ENCODE data around the gene TGFBR2.

Gene TGFBR2

DNA sequence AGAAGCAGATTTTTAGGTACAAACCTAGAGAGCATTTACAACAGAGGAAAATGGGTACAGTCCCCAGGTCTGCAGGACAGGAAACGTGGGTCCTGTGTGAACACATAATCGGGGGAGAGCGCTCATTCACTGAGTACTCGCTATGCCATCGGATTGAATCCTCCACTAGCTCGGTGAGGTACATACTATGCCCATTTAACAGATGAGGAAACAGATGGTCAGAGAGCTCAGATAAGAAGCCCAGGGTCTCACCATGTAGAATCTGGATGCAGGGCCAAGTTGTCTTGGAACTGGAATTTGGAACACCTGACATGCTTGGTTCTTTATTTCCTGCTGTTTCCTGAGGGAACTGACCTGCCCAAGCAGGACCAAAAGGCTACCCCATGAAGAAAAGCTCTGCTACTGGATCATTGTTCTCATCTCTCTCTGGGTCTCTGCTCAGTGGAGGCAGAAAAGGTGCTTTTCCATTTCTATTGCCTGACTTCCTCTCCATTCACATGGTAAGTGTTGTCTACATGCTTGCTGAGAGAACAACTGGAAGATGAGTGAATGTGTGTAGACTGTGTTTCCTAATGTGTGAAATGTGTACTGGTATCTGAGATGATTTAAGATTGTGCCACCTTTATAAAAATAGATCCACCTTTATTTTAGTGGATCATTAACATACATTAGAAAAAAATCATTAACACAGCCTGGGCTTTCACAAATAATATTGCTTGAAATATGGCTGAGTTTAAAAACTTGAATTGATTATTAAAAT is 89.1 kb downstream of the TGFBR2 start:
- DNase-seq (ENCODE audit: low read depth) = no peak
- H3K4me3 ChIP-seq (ENCODE audit: low read depth, low read length) = no peak overlapping the region
- TF ChIP-seq, protein P1, sequence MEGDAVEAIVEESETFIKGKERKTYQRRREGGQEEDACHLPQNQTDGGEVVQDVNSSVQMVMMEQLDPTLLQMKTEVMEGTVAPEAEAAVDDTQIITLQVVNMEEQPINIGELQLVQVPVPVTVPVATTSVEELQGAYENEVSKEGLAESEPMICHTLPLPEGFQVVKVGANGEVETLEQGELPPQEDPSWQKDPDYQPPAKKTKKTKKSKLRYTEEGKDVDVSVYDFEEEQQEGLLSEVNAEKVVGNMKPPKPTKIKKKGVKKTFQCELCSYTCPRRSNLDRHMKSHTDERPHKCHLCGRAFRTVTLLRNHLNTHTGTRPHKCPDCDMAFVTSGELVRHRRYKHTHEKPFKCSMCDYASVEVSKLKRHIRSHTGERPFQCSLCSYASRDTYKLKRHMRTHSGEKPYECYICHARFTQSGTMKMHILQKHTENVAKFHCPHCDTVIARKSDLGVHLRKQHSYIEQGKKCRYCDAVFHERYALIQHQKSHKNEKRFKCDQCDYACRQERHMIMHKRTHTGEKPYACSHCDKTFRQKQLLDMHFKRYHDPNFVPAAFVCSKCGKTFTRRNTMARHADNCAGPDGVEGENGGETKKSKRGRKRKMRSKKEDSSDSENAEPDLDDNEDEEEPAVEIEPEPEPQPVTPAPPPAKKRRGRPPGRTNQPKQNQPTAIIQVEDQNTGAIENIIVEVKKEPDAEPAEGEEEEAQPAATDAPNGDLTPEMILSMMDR (IDR thresholded peaks at IDR 0.05; ENCODE audit: insufficient read depth, low read depth, low read length, missing control alignments) = no peak

DNA sequence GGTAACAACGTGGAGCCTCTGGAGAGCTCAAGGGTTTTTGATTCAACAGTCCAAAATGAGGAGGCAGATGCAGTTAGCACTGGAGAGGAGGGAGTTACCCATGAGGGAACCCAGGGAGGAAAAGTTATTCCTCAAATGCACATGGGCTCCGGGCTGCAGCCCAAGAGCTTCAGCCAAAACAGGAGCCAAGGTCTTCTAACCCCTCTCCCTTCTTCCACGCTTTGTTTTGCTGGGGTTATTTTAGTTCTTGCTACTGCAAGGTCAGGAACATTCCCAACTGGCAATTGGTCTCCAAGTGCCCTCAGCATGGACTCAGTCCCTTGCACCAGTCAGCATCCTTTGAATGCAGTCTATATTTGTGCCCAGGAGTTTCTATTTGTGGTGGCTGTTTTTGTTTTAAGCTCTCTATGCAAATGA is 90.0 kb downstream of the TGFBR2 start:
- TF ChIP-seq, protein P1 (IDR thresholded peaks at IDR 0.05; ENCODE audit: insufficient read depth, low read depth, low read length, missing control alignments) = no peak
- no peak for DNase-seq (ENCODE audit: low read depth)

DNA sequence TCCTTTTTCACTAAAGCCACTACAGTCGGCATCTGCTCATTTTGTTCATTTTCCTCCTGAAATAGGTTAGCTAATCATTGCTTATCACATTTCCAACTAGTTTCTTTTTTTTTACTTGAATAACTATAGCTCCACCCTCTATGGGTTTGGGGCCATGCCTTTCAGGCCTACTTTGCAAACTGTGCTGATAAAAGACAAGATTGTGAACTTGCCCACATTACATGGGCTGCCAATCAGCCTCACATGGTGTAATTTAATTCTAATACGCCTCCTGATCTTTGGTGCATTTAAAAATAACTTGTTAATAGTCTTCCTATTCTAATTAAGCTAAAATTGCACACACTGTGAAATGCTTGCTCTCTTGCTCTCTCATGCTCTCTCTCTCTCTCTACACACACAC is 90.5 kb downstream of the TGFBR2 start:
- H3K4me3 ChIP-seq (ENCODE audit: low read depth, low read length) = no peak overlapping the region
- DNase-seq (ENCODE audit: low read depth) = no peak
- TF ChIP-seq, protein P1 (IDR thresholded peaks at IDR 0.05; ENCODE audit: insufficient read depth, low read depth, low read length, missing control alignments) = no peak

More for the DNA sequence above, 90.0 kb downstream of the TGFBR2 start:
- no peak overlapping the region for H3K4me3 ChIP-seq (ENCODE audit: low read depth, low read length)

DNA sequence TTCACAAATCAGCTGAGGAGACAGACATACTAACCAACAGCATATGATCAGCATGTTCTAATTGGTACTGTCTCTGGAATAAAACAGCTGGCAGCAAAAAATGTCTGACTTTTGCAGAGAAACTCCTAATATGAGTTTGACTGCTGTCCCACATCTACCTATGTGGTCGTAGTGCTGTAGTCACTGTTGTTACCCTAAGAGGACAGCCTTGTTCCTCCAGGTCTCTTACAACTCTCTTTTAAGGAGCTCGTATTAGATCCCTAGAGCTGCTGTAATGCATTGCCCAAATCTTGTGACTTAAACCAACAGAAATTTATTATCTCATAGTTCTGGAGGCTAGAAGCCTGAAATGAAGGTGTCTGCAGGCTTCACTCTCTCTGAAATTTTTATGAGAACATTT is 92.1 kb downstream of the TGFBR2 start:
- DNase-seq (ENCODE audit: low read depth) = no peak
- TF ChIP-seq, protein P1 (IDR thresholded peaks at IDR 0.05; ENCODE audit: insufficient read depth, low read depth, low read length, missing control alignments) = no peak
- no peak overlapping the region for H3K4me3 ChIP-seq (ENCODE audit: low read depth, low read length)

DNA sequence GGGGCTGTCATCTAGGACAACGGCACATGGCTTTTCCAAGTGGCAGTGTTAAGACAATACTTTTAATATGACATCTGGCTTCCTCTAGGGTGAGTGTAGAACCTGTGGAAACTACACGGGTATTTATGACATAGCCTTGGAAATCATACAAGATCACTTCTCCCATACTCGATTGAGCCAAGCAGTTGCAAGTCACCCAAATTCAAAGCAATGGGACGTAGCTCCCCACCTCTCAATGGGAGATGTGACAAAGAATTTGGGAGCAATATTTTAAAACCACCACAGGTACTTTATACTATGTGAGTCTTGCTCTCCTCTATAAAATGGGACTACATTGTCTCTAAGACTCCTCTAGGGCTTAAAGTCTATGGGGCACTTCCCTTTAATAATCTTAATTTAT is 93.5 kb downstream of the TGFBR2 start:
- DNase-seq (ENCODE audit: low read depth) = no peak
- H3K4me3 ChIP-seq (ENCODE audit: low read depth, low read length) = no peak overlapping the region
- TF ChIP-seq, protein P1 (IDR thresholded peaks at IDR 0.05; ENCODE audit: insufficient read depth, low read depth, low read length, missing control alignments) = no peak

DNA sequence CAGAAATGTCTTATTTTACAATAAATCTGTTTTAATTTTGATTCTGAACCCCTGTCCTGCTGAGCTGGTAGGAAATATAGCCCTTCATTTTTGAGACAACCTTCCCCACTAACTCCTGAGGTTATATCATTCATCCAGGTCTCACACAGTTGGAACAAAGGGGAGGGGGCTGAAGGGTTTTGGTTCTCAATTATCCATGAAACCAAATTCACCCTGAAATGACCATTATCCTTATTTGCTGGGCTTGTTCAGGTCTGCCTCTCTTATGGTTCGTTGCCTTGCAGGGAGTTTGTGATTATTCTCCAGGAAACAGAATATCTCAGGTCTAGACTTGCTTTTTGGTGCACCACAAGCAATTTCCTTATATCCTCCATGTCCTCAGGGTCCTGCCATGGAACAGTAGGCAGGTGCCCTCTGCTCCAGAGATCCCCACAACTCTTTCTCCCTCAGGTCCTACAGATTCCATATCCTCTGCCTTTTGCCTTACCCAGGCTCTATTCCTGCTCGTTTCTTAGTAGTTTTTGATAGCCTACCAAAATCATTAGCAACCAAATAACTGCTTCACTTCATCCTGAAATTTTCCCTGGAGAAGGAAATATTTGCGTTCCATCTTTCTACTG is 94.4 kb downstream of the TGFBR2 start:
- DNase-seq (ENCODE audit: low read depth) = no peak
- no peak overlapping the region for H3K4me3 ChIP-seq (ENCODE audit: low read depth, low read length)
- TF ChIP-seq, protein P1 (IDR thresholded peaks at IDR 0.05; ENCODE audit: insufficient read depth, low read depth, low read length, missing control alignments) = no peak

Data from GM12865 (cell line).